Loucy (cell line): Measurements from ENCODE around the gene ARHGAP45.

Experiments
- H2AFZ ChIP-seq: fragments of 200-600 bp; sonication (generic); 2 replicates; pipeline ENCODE4 v1.6.0; 2016; ENCODE audit warnings: antibody characterized with exemption, mild to moderate bottlenecking, low read length, moderate library complexity
- H3F3A ChIP-seq: fragments of 200-600 bp; 2 replicates; pipeline ENCODE4 v1.6.0; 2016; ENCODE audit warnings: antibody characterized with exemption, low read depth, mild to moderate bottlenecking
- H3K27me3 ChIP-seq: fragments of 200-600 bp; sonication (generic); 2 replicates; pipeline ENCODE4 v1.6.1; 2014; ENCODE audit warnings: low read length, mild to moderate bottlenecking; ENCODE audit not compliant: insufficient read depth, poor library complexity, severe bottlenecking
- H3K36me3 ChIP-seq: fragments of 200-600 bp; sonication (generic); 2 replicates; pipeline ENCODE4 v1.6.1; 2016; ENCODE audit warnings: low read length; ENCODE audit not compliant: insufficient read depth
- H3K4me1 ChIP-seq: fragments of 200-600 bp; sonication (generic); 2 replicates; pipeline ENCODE4 v1.5.1; 2014; ENCODE audit warnings: low read length, mild to moderate bottlenecking; ENCODE audit not compliant: insufficient read depth, poor library complexity, severe bottlenecking
- H3K4me2 ChIP-seq: fragments of 200-600 bp; sonication (generic); 2 replicates; pipeline ENCODE4 v1.6.0; 2014; ENCODE audit warnings: antibody characterized with exemption, low read length, low read depth, mild to moderate bottlenecking; ENCODE audit not compliant: poor library complexity, severe bottlenecking
- H3K4me3 ChIP-seq: fragments of 200-600 bp; sonication (generic); 2 replicates; pipeline ENCODE4 v1.5.1; 2014; ENCODE audit warnings: low read length, mild to moderate bottlenecking, mixed read lengths; ENCODE audit not compliant: poor library complexity, severe bottlenecking
- H3K79me2 ChIP-seq: fragments of 200-600 bp; sonication (generic); 2 replicates; pipeline ENCODE4 v1.6.1; 2014; ENCODE audit warnings: low read length; ENCODE audit not compliant: insufficient read depth
- H3K9ac ChIP-seq: fragments of 200-600 bp; sonication (generic); 2 replicates; pipeline ENCODE4 v1.6.0; 2014; ENCODE audit warnings: mild to moderate bottlenecking, low read depth, low read length, moderate library complexity; ENCODE audit not compliant: poor library complexity, severe bottlenecking
- H3K9me2 ChIP-seq: fragments of 200-600 bp; sonication (generic); replicated peaks from 2 replicates; pipeline ENCODE4 v1.6.1; 2016; ENCODE audit warnings: low read depth, low read length, mixed read lengths
- H3K9me3 ChIP-seq: fragments of 200-600 bp; sonication (generic); 2 replicates; pipeline ENCODE4 v1.6.1; 2014; ENCODE audit warnings: mild to moderate bottlenecking, antibody characterized with exemption, low read length, low read depth; ENCODE audit not compliant: insufficient read depth
- H4K20me1 ChIP-seq: fragments of 200-600 bp; sonication (generic); 2 replicates; pipeline ENCODE4 v1.6.0; 2014; ENCODE audit warnings: antibody characterized with exemption, low read length, mild to moderate bottlenecking; ENCODE audit not compliant: insufficient read depth, poor library complexity, severe bottlenecking
- EZH2phosphoT487 ChIP-seq: fragments of 200-600 bp; IDR thresholded peaks from 2 replicates; pipeline ENCODE4 v1.6.1; 2018; ENCODE audit warnings: antibody characterized with exemption, mild to moderate bottlenecking, moderate library complexity, borderline replicate concordance
- TF ChIP-seq, protein P1 (sequence below): fragments of 200-600 bp; sonication (generic); conservative IDR thresholded peaks from 2 replicates; pipeline ENCODE4 v1.5.1; 2014; ENCODE audit warnings: mild to moderate bottlenecking, antibody characterized with exemption, low read length

Gene ARHGAP45

DNA sequence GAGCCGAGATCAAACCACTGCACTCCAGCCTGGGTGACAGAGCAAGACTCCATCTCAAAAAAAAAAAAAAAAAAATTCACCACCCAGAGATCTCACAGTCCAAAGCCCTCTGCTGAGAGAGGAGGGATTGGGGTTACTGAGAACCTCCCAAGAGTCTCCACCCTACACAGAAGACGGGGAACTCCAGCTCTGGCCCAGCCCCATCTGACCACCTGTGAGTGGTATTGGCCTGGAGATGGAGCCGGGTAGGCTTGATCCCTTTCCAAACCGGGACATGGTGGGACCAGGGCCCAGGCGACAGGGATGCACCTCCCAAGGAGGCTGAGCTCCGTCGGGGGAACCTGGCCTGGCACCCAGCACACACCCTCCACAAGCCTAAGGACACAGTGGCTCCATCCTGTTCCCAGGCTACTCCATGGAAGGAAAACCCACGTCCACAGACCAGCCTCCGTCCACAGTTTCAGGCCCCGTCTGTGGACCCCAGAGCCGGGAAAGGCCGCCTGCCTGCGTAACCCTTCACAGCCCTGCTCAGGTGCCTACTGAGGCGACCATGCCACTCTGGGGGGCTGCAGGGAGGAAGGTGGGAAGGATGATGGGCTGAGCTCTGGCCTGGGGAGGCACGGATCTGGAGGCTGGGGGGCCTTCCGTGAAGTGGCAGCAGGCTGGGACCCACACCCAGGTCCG is 47.9 kb upstream of the ARHGAP45 start:
- H3K4me2 ChIP-seq: peak overlapping the region; percentile 97
- H3K9me2 ChIP-seq: no peaks in the 10 kb centered on the region
- H2AFZ ChIP-seq: no peak overlapping the region
- peaks cover 66% of the 10 kb centered on the region for H4K20me1 ChIP-seq
- peaks cover 26% of the 10 kb centered on the region for H3K4me1 ChIP-seq
- TF ChIP-seq EZH2phosphoT487: no peak
- TF ChIP-seq, protein P1, sequence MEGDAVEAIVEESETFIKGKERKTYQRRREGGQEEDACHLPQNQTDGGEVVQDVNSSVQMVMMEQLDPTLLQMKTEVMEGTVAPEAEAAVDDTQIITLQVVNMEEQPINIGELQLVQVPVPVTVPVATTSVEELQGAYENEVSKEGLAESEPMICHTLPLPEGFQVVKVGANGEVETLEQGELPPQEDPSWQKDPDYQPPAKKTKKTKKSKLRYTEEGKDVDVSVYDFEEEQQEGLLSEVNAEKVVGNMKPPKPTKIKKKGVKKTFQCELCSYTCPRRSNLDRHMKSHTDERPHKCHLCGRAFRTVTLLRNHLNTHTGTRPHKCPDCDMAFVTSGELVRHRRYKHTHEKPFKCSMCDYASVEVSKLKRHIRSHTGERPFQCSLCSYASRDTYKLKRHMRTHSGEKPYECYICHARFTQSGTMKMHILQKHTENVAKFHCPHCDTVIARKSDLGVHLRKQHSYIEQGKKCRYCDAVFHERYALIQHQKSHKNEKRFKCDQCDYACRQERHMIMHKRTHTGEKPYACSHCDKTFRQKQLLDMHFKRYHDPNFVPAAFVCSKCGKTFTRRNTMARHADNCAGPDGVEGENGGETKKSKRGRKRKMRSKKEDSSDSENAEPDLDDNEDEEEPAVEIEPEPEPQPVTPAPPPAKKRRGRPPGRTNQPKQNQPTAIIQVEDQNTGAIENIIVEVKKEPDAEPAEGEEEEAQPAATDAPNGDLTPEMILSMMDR: no peak
- peaks cover 4% of the 10 kb centered on the region for H3K27me3 ChIP-seq
- H3K4me3 ChIP-seq: peak overlapping the region; percentile 99
- H3K9me3 ChIP-seq: no peaks in the 10 kb centered on the region
- H3F3A ChIP-seq: peaks cover 10% of the 10 kb centered on the region; the same call in 1 of the 2 replicates
- H3K36me3 ChIP-seq: peaks cover under 1% of the 10 kb centered on the region; the same call in 1 of the 2 replicates
- H3K79me2 ChIP-seq: peaks cover 68% of the 10 kb centered on the region
- H3K9ac ChIP-seq: peak overlapping the region; percentile 97

DNA sequence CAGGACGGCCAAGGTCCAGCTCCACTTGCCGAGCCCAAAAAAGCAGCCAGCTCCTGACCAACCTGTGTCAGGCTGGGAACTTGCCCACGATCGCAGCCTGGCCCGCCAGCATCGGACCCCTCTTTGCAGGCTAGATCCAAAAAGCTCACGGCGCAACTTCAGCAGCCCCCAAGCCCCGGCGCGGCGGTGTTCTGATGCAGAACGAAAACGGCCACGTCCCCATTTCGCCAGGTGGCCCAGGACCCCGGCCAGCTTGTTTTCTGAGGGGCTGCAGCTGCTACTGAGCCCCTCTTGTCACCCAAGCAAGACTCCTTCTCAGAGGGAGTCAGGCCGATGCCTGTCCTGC is 47.4 kb upstream of the ARHGAP45 start:
- Histone ChIP-seq H2AFZ (no peak overlapping the region), H3K4me1 (peaks cover 26% of the 10 kb centered on the region), H3K4me2 (peak overlapping the region; percentile 97)

DNA sequence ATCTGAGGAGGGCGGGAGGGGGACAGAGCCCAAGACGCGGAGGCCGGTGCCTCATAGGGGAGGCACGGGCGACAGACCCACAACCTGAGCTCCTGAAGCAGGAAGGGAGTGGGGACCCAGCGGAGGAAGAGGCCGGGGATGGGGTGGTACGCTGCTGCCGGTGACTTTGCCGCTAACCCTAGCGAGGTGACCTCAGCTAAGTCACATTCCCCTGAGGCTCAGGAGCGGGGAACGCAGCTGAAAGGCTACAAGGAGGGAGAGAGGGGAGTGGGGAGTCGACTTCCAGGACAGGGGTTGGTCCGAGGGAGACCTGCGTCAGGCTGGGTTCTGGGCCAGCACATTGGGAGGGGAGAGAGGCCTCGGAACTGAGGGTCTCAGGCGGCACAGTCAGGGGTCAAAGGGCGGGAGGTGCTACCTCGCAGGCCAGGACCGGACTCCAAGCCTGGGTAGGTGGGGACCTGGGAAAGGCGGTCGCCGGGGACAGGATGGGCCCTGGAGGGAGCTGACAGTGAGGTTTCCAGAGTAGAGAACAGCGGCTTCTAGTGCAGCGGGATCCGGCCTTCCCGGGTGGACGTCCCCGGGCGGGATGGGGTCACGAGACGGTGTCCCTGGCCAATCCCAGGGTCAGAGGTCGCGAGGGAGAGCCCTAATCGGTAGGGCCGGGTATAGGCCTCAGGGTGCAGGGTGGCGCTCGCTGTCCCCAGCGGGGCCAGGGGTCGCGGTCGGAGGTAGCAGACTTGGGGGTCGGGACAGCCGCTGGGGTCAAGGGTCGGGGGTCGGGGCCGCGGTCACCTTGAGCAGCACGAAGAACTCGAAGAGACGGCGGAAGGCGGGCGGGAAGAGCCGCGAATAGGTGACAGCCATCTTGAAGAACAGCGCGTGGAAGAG is 46.7 kb upstream of the ARHGAP45 start:
- H3K4me2 ChIP-seq: peak overlapping the region; percentile 97
- no peaks in the 10 kb centered on the region for H3K9me2 ChIP-seq
- peaks cover 57% of the 10 kb centered on the region for H3K79me2 ChIP-seq
- H3K9ac ChIP-seq: peak overlapping the region; percentile 97
- H3K27me3 ChIP-seq: peaks cover 4% of the 10 kb centered on the region
- TF ChIP-seq, protein P1: no peak
- TF ChIP-seq EZH2phosphoT487: no peak
- H3K4me1 ChIP-seq: peaks cover 26% of the 10 kb centered on the region
- peak overlapping the region; percentile 99 for H3K4me3 ChIP-seq
- H3F3A ChIP-seq: peaks cover 13% of the 10 kb centered on the region; the same call in 1 of the 2 replicates
- no peak overlapping the region for H2AFZ ChIP-seq
- no peaks in the 10 kb centered on the region for H3K36me3 ChIP-seq
- H3K9me3 ChIP-seq: no peaks in the 10 kb centered on the region
- peaks cover 55% of the 10 kb centered on the region for H4K20me1 ChIP-seq

More for the DNA sequence above, 47.4 kb upstream of the ARHGAP45 start:
- Histone ChIP-seq H3K79me2 (peaks cover 63% of the 10 kb centered on the region), H3K9me3 (no peaks in the 10 kb centered on the region), H3F3A (peaks cover 13% of the 10 kb centered on the region; the same call in 1 of the 2 replicates), H3K36me3 (no peaks in the 10 kb centered on the region), H3K27me3 (peaks cover 4% of the 10 kb centered on the region), H3K9ac (peak overlapping the region; percentile 97), H3K9me2 (no peaks in the 10 kb centered on the region), H3K4me3 (peak overlapping the region; percentile 99), H4K20me1 (peaks cover 61% of the 10 kb centered on the region)
- TF ChIP-seq, protein P1: no peak
- no peak for TF ChIP-seq EZH2phosphoT487
